Fibroblast of mammary gland (primary cell): ENCODE data around the gene TANC1.

Experiments used
- DNase-seq: peaks from one replicate; pipeline ENCODE4 v3.0.0-alpha.2; 2010; ENCODE audit warnings: low read depth
- H3K4me3 ChIP-seq: 2 replicates; pipeline ENCODE4 v1.5.1; 2011; ENCODE audit warnings: low read depth, mild to moderate bottlenecking, low read length, moderate library complexity; ENCODE audit not compliant: control insufficient read depth
- CTCF ChIP-seq: conservative IDR thresholded peaks from 2 replicates; pipeline ENCODE4 v1.5.1; 2011; ENCODE audit warnings: low read depth, low read length, inconsistent platforms; ENCODE audit not compliant: control insufficient read depth, insufficient read depth

TANC1 gene

GRCh38 chr2:158940356-158940755 lies 28.1 kb upstream of the TANC1 start:
- no peak for TF ChIP-seq CTCF
- H3K4me3 ChIP-seq = no peak overlapping the region
- DNase-seq = no peak

GRCh38 chr2:158943973-158944372 lies 24.5 kb upstream of the TANC1 start:
- TF ChIP-seq CTCF = no peak
- no peak for DNase-seq

GRCh38 chr2:158948964-158949699 lies 19.3 kb upstream of the TANC1 start:
- no peak overlapping the region for H3K4me3 ChIP-seq
- no peak for DNase-seq
- TF ChIP-seq CTCF = no peak

More at GRCh38 chr2:158943973-158944372, 24.5 kb upstream of the TANC1 start:
- no peak overlapping the region for H3K4me3 ChIP-seq

GRCh38 chr2:158953454-158953853 lies 15.0 kb upstream of the TANC1 start:
- TF ChIP-seq CTCF = no peak
- DNase-seq = peak; percentile 65
- H3K4me3 ChIP-seq = no peak overlapping the region

- H3K4me3 ChIP-seq = no peak overlapping the region
- peak; percentile 95 for DNase-seq
- no peak for TF ChIP-seq CTCF
These were observed 14.3 kb upstream of the TANC1 start for GRCh38 chr2:158953926-158954763.

GRCh38 chr2:158955842-158956365 lies 12.5 kb upstream of the TANC1 start:
- no peak overlapping the region for H3K4me3 ChIP-seq
- no peak for DNase-seq
- TF ChIP-seq CTCF = no peak
